GM19240 (cell line): ENCODE measurements around the gene SIRT4.
"Not testable (repeated sequence)": the region's sequence is repeated elsewhere in the genome, so short reads cannot be mapped to it uniquely, and the experiment has no call there.

Source experiments
- DNase-seq: peaks from one replicate; pipeline ENCODE4 v3.0.0; 2011; ENCODE audit warnings: low spot score; ENCODE audit not compliant: insufficient read length

SIRT4 gene

GRCh38 chr12:120301962-120302815 lies at the start of gene SIRT4:
SIRT4 (plus strand) TSS chr12:120302321; CDS start chr12:120303562, 1,241 bp downstream.
- DNase-seq: peak; percentile 98

GRCh38 chr12:120253313-120253712 lies 48.8 kb upstream of the SIRT4 start:
- DNase-seq: not testable (repeated sequence)

GRCh38 chr12:120254809-120255208 lies 47.3 kb upstream of the SIRT4 start:
- no peak for DNase-seq

- no peak for DNase-seq
Measured at GRCh38 chr12:120257041-120257821, 44.9 kb upstream of the SIRT4 start.

- no peak for DNase-seq
Measured at GRCh38 chr12:120258323-120258896, 43.7 kb upstream of the SIRT4 start.

GRCh38 chr12:120259418-120260202 lies 42.5 kb upstream of the SIRT4 start:
- no peak for DNase-seq

GRCh38 chr12:120260607-120261006 lies 41.5 kb upstream of the SIRT4 start:
- no peak for DNase-seq

GRCh38 chr12:120261951-120262851 lies 39.9 kb upstream of the SIRT4 start:
- no peak for DNase-seq

GRCh38 chr12:120262852-120263747 lies 39.0 kb upstream of the SIRT4 start:
- no peak for DNase-seq

- no peak for DNase-seq
Measured at GRCh38 chr12:120263748-120264085, 38.4 kb upstream of the SIRT4 start.

GRCh38 chr12:120264086-120264903 lies 37.8 kb upstream of the SIRT4 start:
- DNase-seq: no peak

- DNase-seq: no peak
Measured at GRCh38 chr12:120264904-120265472, 37.1 kb upstream of the SIRT4 start.

- peak; percentile 76 for DNase-seq
Measured at GRCh38 chr12:120265473-120266179, 36.5 kb upstream of the SIRT4 start, which contains the start of gene PXN. PXN (minus strand) TSS chr12:120265730; CDS start chr12:120265629, 101 bp downstream.

- DNase-seq: no peak
Measured at GRCh38 chr12:120266180-120266870, 35.8 kb upstream of the SIRT4 start.

GRCh38 chr12:120267736-120268135 lies 34.4 kb upstream of the SIRT4 start:
- DNase-seq: no peak

GRCh38 chr12:120276734-120277133 lies 25.4 kb upstream of the SIRT4 start:
- no peak for DNase-seq
